SK-N-SH (cell line): ENCODE measurements around the gene COLEC12.

Experiments used
- EP300 ChIP-seq, 2 experiments: IDR thresholded peaks; 2 replicates each; pipeline versions ENCODE4 v1.4.0 to v1.6.1; 2012; ENCODE audit warnings: borderline replicate concordance in 1 of 2, low read depth in 1 of 2, low read length in 1 of 2
- EZH2phosphoT487 ChIP-seq: fragments of 200-600 bp; sonication (generic); IDR thresholded peaks from 2 replicates; pipeline ENCODE4 v1.6.1; 2017; ENCODE audit warnings: low read depth, mixed run types, mild to moderate bottlenecking, antibody characterized with exemption, moderate library complexity, borderline replicate concordance
- FOXJ3 ChIP-seq: sonication (generic); formaldehyde crosslinking; IDR thresholded peaks from 2 replicates; pipeline ENCODE4 v1.5.1; 2020; ENCODE audit warnings: mild to moderate bottlenecking, missing genetic modification reagents
- FOXM1 ChIP-seq: IDR thresholded peaks from 2 replicates; pipeline ENCODE4 v1.4.0; 2012; ENCODE audit warnings: low read depth, mild to moderate bottlenecking
- MAX ChIP-seq: IDR thresholded peaks from 2 replicates; pipeline ENCODE4 v1.4.0; 2012; ENCODE audit warnings: low read depth
- NRF1 ChIP-seq: IDR thresholded peaks from 2 replicates; pipeline ENCODE4 v1.6.1; 2012; ENCODE audit warnings: low read depth, mild to moderate bottlenecking, low read length
- POLR2AphosphoS5 ChIP-seq: IDR thresholded peaks from 2 replicates; pipeline ENCODE4 v1.6.1; 2012; ENCODE audit warnings: low read depth, low read length
- RAD21 ChIP-seq: IDR thresholded peaks from 2 replicates; pipeline ENCODE4 v1.6.1; 2012; ENCODE audit warnings: mild to moderate bottlenecking, low read length
- TCF12 ChIP-seq: IDR thresholded peaks from 2 replicates; pipeline ENCODE4 v1.4.0; 2012
- USF2 ChIP-seq: fragments of 150-350 bp; IDR thresholded peaks from 2 replicates; pipeline ENCODE4 v1.6.1; 2017; ENCODE audit warnings: antibody characterized with exemption, low read length, low read depth, borderline replicate concordance
- TF ChIP-seq, protein P1 (sequence below): fragments of 200-600 bp; sonication (generic); IDR thresholded peaks from 2 replicates; pipeline ENCODE4 v1.6.1; 2017; ENCODE audit warnings: antibody characterized with exemption, mild to moderate bottlenecking, moderate library complexity
- TF ChIP-seq, protein P2 (sequence below): IDR thresholded peaks from 2 replicates; pipeline ENCODE4 v1.6.1; 2012; ENCODE audit warnings: mild to moderate bottlenecking, low read depth, low read length, moderate library complexity

- TF ChIP-seq, protein P1, sequence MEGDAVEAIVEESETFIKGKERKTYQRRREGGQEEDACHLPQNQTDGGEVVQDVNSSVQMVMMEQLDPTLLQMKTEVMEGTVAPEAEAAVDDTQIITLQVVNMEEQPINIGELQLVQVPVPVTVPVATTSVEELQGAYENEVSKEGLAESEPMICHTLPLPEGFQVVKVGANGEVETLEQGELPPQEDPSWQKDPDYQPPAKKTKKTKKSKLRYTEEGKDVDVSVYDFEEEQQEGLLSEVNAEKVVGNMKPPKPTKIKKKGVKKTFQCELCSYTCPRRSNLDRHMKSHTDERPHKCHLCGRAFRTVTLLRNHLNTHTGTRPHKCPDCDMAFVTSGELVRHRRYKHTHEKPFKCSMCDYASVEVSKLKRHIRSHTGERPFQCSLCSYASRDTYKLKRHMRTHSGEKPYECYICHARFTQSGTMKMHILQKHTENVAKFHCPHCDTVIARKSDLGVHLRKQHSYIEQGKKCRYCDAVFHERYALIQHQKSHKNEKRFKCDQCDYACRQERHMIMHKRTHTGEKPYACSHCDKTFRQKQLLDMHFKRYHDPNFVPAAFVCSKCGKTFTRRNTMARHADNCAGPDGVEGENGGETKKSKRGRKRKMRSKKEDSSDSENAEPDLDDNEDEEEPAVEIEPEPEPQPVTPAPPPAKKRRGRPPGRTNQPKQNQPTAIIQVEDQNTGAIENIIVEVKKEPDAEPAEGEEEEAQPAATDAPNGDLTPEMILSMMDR = no peak
- no peak for TF ChIP-seq MAX
- no peak for TF ChIP-seq TCF12
- no peak for TF ChIP-seq NRF1
- no peak for TF ChIP-seq USF2
- TF ChIP-seq, protein P2, sequence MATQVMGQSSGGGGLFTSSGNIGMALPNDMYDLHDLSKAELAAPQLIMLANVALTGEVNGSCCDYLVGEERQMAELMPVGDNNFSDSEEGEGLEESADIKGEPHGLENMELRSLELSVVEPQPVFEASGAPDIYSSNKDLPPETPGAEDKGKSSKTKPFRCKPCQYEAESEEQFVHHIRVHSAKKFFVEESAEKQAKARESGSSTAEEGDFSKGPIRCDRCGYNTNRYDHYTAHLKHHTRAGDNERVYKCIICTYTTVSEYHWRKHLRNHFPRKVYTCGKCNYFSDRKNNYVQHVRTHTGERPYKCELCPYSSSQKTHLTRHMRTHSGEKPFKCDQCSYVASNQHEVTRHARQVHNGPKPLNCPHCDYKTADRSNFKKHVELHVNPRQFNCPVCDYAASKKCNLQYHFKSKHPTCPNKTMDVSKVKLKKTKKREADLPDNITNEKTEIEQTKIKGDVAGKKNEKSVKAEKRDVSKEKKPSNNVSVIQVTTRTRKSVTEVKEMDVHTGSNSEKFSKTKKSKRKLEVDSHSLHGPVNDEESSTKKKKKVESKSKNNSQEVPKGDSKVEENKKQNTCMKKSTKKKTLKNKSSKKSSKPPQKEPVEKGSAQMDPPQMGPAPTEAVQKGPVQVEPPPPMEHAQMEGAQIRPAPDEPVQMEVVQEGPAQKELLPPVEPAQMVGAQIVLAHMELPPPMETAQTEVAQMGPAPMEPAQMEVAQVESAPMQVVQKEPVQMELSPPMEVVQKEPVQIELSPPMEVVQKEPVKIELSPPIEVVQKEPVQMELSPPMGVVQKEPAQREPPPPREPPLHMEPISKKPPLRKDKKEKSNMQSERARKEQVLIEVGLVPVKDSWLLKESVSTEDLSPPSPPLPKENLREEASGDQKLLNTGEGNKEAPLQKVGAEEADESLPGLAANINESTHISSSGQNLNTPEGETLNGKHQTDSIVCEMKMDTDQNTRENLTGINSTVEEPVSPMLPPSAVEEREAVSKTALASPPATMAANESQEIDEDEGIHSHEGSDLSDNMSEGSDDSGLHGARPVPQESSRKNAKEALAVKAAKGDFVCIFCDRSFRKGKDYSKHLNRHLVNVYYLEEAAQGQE = no peak
- TF ChIP-seq FOXM1 = no peak
- TF ChIP-seq FOXJ3 (CRISPR knock-in tag) = no peak
- no peak for TF ChIP-seq RAD21
- no peak for TF ChIP-seq EP300 (IDR thresholded peaks at IDR 0.05; ENCODE audit: borderline replicate concordance in 1 of 2, low read depth in 1 of 2, low read length in 1 of 2)
- TF ChIP-seq POLR2AphosphoS5 = no peak
- TF ChIP-seq EZH2phosphoT487 = no peak
Observed at GRCh38 chr18:306608-307255, 193.8 kb downstream of the COLEC12 start.
